Central memory CD8-positive, alpha-beta T cell (primary cell): ENCODE results near the gene TRIM25.
A peak's percentile ranks its signal among the peaks of the same experiment; 100 is the strongest.

Source experiments
- ATAC-seq: fragments of 150-1000 bp; cut with Tn5 transposase; replicated peaks from 2 replicates; pipeline ENCODE4 v1.10.0; 2022; ENCODE audit warnings: mild to moderate bottlenecking, moderate FRiP score, moderate number of reproducible peaks; ENCODE audit not compliant: poor library complexity, severe bottlenecking; ENCODE audit errors: extremely low read depth
- DNase-seq, 2 donors: peaks; one replicate each; pipeline ENCODE4 v3.0.0; 2021; ENCODE audit warnings: low spot score in 2 of 2
- H3K27ac Mint-ChIP-seq: one replicate; pipeline ENCODE4 v1.8.0; 2022; ENCODE audit warnings: low read depth, mild to moderate bottlenecking, moderate library complexity, mixed read lengths
- H3K27me3 Mint-ChIP-seq: one replicate; pipeline ENCODE4 v1.8.0; 2022; ENCODE audit warnings: mixed read lengths
- H3K36me3 Mint-ChIP-seq: one replicate; pipeline ENCODE4 v1.8.0; 2022; ENCODE audit warnings: mild to moderate bottlenecking, moderate library complexity, mixed read lengths; ENCODE audit not compliant: insufficient read depth
- H3K4me1 Mint-ChIP-seq: one replicate; pipeline ENCODE4 v1.8.0; 2022; ENCODE audit warnings: mixed read lengths
- H3K4me3 Mint-ChIP-seq: one replicate; pipeline ENCODE4 v1.8.0; 2022; ENCODE audit warnings: mild to moderate bottlenecking, moderate library complexity, mixed read lengths
- H3K9me3 Mint-ChIP-seq: one replicate; pipeline ENCODE4 v1.8.0; 2022; ENCODE audit warnings: mixed read lengths

The TRIM25 gene

DNA sequence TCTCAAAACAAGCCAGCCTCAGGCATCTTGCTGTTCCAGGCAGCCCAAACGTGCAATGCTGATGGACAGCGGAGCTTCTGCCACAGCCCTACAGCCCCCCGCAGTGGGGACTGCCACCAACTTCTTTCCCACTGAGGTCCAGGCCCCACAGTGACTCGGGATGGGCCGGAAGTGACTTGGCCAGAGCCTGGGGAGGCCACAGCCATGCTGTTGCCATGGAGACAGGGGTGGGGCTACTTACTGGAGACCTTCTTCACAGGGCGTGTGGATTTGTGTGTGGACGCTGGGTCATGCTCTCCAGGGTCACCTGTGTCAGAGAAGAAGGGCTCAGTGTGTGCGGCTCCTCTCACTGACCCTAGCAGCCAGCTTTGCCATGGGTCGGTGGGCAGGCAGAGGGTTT, 15.0 kb downstream of the TRIM25 start:
- H3K9me3 Mint-ChIP-seq = no peaks in the 10 kb centered on the region
- no peak overlapping the region for H3K27ac Mint-ChIP-seq
- DNase-seq = no peak
- H3K27me3 Mint-ChIP-seq = no peaks in the 10 kb centered on the region
- peaks cover 20% of the 10 kb centered on the region for H3K4me1 Mint-ChIP-seq
- no peak for ATAC-seq
- no peak overlapping the region for H3K4me3 Mint-ChIP-seq
- peaks cover 56% of the 10 kb centered on the region for H3K36me3 Mint-ChIP-seq

DNA sequence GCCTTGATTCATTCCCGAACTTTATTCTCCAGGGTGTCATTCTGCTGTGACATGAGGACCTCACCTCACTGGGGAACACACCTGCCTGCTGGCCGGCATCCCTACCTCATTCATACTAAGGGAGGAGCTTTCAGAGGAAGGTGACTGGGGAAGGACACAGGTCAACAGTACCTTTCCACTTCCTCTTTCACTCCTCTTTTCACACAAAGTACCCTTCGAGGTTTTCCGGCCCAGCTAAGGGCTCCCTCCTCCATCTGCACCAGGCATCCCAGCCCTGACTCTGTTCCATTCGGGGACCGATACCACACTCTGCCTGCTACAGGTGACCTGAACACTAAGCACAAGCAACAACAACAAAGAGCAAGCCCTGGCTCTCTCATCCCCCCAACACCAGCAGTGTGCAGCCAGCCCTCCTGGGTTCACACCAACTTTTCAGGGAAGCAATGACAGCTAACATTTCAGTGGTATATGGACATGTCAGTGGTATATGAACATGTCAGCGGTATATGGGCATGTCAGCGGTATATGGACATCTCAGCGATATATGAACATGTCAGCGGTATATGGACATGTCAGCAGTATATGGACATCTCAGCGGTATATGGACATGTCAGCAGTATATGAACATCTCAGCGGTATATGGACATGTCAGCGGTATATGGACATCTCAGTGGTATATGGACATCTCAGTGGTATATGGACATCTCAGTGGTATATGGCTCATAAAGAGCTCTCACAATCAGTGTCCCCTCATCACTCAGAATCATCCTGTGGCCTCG, 16.0 kb downstream of the TRIM25 start:
- H3K4me1 Mint-ChIP-seq = peaks cover 19% of the 10 kb centered on the region
- peak overlapping the region; percentile 17 for H3K27ac Mint-ChIP-seq
- H3K4me3 Mint-ChIP-seq = no peak overlapping the region
- no peaks in the 10 kb centered on the region for H3K27me3 Mint-ChIP-seq
- H3K36me3 Mint-ChIP-seq = peaks cover 56% of the 10 kb centered on the region
- no peaks in the 10 kb centered on the region for H3K9me3 Mint-ChIP-seq
- no peak for ATAC-seq
- no peak for DNase-seq

DNA sequence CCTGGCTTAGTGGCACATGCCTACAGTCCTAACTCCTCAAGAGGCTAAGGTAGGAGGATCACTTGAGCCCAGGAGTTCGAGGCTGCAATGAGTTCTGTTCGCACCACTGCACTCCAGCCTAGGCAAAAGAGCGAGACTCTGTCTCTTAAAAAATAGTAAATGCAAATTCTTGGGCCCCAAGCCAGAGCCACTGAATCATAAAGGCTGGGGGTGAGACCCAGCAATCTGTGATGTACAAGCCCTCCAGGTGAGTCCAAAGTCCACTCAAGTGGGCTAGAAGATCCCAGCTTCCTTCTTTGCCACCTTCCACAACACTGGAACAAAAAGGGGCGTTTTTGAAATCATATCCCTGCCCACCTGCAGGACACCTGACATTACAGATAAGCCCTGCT, 16.9 kb downstream of the TRIM25 start:
- ATAC-seq (no peak), DNase-seq (no peak)
- Mint-ChIP-seq H3K9me3 (no peaks in the 10 kb centered on the region), H3K27ac (peak overlapping the region; percentile 17), H3K4me3 (no peak overlapping the region), H3K36me3 (peaks cover 57% of the 10 kb centered on the region), H3K27me3 (no peaks in the 10 kb centered on the region), H3K4me1 (peaks cover 19% of the 10 kb centered on the region)

DNA sequence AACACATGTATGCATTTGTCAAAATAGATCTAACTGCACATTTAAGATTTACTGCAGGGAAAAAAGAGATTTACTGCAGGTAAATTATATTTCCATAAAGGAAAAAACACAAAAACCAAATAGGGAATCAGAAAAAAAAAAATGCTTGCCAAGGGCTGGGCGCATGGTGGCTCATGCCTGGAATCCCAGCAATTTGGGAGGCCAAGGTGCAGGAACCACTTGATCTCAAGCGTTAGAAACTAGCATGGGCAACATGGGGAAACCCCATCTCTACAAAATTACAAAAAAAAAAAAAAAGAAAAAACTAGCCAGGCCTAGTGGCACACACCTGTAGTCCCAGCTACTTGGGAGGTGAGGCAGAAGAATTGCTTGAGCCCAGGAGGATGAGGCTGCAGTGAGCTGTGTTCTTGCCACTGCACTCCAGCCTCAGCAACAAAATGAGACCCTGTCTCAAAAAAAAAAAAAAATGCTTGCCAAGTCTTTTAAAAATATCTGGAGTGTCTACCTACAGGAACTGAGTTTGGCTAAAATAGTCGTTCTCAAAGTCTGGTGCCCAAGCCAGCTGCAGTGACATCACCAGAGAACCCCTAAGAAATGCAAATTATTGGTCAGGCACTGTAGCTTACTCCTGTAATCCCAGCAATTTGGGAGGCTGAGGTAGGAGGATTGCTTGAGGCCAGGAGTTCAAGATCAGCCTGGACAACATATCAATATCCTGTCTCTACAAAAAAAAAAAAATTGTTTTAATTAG, 17.5 kb downstream of the TRIM25 start:
- Mint-ChIP-seq H3K9me3 (no peaks in the 10 kb centered on the region), H3K27me3 (no peaks in the 10 kb centered on the region), H3K27ac (no peak overlapping the region), H3K4me3 (no peak overlapping the region), H3K36me3 (peaks cover 51% of the 10 kb centered on the region), H3K4me1 (peaks cover 19% of the 10 kb centered on the region)
- no peak for ATAC-seq
- DNase-seq = no peak

DNA sequence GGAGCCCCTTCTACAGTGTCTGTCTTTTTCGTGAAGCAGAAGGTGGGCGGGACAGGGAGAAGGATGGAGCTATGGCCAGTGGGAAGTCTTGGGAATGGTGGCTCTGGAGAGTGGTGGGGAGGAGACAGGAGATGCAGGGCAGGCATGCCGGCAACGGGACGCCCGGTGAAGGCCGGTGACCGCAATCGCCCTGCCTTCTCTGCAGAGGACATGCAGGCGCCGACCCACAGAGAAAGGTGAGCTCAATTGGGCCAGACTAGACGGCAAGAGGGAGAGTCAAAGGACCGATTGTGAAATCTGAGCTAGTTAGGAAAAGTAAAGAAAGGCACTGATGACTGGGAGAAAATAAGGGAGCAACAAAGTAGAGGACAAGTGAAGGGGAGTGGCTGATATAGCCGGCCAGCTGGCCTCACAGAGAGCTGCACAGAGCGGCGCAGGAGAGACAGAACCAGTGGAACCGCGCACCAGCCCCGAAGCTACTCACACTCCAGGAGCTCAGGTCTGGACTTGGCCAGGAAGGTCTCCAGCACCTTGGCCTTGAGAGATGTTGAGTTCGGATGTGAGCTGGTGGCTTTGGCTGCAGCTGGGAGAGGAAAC, 18.9 kb downstream of the TRIM25 start:
- Mint-ChIP-seq H3K27me3 (no peaks in the 10 kb centered on the region), H3K36me3 (peaks cover 44% of the 10 kb centered on the region), H3K4me3 (no peak overlapping the region), H3K27ac (peak overlapping the region; percentile 71), H3K9me3 (no peaks in the 10 kb centered on the region), H3K4me1 (peaks cover 19% of the 10 kb centered on the region)
- DNase-seq (no peak), ATAC-seq (no peak)

DNA sequence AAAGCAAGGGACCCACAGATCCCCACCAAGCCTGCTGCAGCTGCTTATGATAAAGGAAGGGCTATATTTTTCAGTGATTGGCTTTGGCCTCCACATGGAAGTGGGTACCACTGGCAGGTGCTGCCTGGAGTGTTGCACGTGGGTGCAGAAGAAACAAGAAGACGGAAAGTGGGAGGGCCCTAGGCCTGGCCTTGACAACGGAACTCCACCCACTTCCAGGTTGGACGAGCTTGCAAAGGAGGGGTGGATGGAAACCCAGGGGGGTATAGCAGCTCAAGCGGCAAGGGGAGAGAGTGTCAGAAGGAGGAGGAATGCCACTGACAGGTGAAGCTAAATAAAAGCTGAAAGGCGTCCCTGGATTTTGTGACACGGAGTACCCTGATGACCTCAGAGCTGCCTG, 20.3 kb downstream of the TRIM25 start:
- Mint-ChIP-seq H3K4me1 (peaks cover 14% of the 10 kb centered on the region), H3K27ac (no peak overlapping the region), H3K4me3 (no peak overlapping the region), H3K9me3 (no peaks in the 10 kb centered on the region), H3K27me3 (no peaks in the 10 kb centered on the region), H3K36me3 (peaks cover 33% of the 10 kb centered on the region)
- ATAC-seq (no peak), DNase-seq (no peak)

DNA sequence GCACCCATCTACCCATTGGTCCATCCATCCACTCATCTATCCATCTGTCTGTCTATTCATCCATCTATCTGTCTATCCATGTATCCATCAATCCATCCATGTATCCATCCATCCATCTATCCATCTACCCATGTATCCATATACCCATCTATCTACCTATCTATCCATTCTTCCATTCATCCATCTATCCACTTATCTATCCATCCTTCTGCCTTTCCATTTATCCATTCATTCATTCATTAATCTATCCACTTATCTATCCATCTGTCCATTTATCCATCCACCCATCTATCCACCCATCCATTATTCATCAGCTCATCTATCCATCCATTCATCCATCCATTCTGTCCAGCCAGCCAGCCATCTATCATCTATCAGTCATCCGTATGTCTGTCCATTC, 21.5 kb downstream of the TRIM25 start:
- no peak overlapping the region for H3K27ac Mint-ChIP-seq
- DNase-seq (no peak), ATAC-seq (no peak)
- no peaks in the 10 kb centered on the region for H3K9me3 Mint-ChIP-seq
- peaks cover 2% of the 10 kb centered on the region for H3K4me1 Mint-ChIP-seq
- no peaks in the 10 kb centered on the region for H3K27me3 Mint-ChIP-seq
- no peak overlapping the region for H3K4me3 Mint-ChIP-seq
- H3K36me3 Mint-ChIP-seq = peaks cover 27% of the 10 kb centered on the region

DNA sequence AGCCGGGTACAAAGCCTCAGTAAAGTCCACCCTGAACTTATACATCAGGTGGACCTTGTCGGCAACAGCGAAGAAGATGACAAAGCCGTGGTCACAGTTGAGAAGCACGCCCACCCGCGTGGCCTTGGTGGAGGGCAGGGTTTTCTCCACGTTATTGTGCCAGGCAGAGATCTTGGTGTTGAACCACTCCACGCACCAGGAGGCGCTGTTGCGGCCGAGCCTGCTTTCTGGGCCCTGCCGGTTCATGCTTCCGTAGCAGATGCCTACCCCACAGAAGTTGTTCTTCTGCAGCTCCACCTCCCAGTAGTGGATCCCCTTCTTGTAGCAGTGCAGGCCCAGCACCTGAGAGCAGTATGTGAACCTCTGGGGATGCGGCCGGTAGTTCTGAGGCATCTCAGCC, 22.1 kb downstream of the TRIM25 start:
- peak; percentile 30 to 32 for DNase-seq

DNA sequence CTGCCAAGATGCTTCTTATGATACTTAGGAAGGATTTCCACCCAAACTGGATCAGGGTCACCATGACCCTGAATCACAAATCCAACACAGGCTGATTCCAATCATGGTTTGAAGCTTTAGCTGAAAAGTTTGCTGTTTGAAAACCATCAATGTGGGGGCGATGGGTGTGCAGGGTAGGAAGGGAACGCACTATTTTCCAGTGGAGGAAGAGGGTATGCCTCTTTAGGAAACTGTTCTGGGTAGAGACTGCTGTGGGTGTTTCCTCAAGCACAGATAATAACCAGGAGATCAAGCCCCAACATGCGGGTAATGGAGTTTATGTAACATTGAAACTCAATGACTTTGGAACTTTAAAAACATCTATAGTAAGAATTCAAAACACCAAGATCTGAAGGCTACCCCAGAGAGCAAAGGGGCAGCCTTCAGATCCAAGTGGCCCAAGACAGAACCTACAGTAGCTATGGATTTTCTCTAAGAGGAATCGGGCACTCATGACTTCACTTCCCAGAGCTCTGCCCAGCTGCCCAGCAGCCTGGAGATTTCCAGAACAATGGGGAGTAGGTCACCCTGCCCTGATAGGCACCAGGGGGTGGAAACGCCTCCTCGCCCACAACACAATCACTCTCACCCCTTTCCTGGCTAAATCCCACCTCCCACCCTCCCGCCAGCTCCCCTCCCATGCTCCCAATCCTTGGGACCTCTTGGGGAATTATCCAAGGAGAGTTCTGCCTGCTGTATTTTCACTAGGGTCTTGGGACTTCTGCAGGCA, 22.8 kb downstream of the TRIM25 start:
- H3K27ac Mint-ChIP-seq = no peak overlapping the region
- ATAC-seq (no peak), DNase-seq (no peak)
- H3K27me3 Mint-ChIP-seq = no peaks in the 10 kb centered on the region
- H3K9me3 Mint-ChIP-seq = no peaks in the 10 kb centered on the region
- H3K4me1 Mint-ChIP-seq = peaks cover 5% of the 10 kb centered on the region
- no peak overlapping the region for H3K4me3 Mint-ChIP-seq
- peaks cover 26% of the 10 kb centered on the region for H3K36me3 Mint-ChIP-seq

More for the DNA sequence above, 22.1 kb downstream of the TRIM25 start:
- Mint-ChIP-seq H3K4me1 (no peaks in the 10 kb centered on the region), H3K9me3 (no peaks in the 10 kb centered on the region), H3K27me3 (no peaks in the 10 kb centered on the region), H3K27ac (no peak overlapping the region), H3K4me3 (no peak overlapping the region), H3K36me3 (peaks cover 29% of the 10 kb centered on the region)
- ATAC-seq = peak; percentile 46

DNA sequence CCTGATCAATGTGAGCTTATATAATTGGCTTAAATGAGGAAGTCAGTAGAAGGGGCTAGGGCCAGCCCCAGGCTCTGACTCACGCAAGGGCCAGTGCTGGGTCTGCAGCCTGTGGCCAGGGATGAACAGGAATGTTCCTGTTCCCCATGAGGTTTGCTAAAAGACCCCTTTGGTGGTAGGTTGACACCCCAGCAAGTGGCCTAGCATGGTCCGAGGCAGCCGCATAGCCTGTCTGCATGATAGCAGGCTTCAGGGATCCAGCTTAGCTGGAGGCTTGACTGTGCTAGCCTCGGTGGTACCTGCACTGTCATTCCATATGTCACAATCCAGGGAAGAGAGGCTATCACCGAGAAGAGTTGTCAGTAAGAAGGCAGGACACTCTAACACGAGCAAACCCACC, 23.5 kb downstream of the TRIM25 start:
- DNase-seq (no peak), ATAC-seq (no peak)
- peaks cover 27% of the 10 kb centered on the region for H3K36me3 Mint-ChIP-seq
- peaks cover 5% of the 10 kb centered on the region for H3K4me1 Mint-ChIP-seq
- H3K4me3 Mint-ChIP-seq = no peak overlapping the region
- no peaks in the 10 kb centered on the region for H3K9me3 Mint-ChIP-seq
- no peak overlapping the region for H3K27ac Mint-ChIP-seq
- no peaks in the 10 kb centered on the region for H3K27me3 Mint-ChIP-seq

DNA sequence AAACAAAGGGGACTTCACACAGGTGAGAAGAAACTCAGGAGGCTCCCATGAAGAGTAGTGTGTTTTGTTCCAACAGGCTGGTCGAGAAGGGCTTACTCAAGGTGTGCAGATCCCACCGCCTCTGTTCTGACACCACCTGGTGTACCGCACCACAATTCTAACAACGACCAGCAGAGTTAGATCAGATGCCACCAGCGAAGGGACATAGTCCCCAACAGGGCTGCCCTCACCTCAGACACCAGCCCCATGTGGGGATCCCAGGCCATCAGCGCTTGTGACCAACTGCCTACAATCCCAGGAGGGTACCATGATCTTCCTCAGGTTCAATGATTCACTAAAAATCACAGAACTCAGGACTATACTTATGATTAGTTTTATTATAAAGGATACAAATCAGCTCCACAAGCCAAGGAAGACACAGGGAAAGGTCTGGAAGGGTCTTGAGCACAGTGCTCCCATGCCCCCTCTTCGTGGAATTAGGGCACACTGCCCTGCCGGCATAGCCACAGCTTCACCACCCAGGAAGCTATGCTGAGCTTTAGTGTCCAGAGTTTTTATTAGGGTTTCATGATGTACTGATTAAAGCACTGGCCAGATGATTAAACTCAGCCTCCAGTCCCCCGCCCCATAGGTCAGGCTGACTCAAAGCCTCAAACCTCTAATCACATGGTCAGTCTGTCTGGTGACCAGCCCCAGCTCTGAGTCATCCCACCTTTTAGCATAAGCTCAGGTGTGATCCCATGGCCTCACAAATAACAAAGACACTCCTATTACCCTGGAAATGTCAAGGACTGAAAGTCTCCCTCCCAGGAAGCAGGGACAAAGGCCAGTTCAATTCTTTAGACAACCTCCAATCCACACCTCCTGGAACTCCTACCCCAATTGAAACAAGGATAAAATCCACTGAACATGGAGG, 26.0 kb downstream of the TRIM25 start:
- Mint-ChIP-seq H3K9me3 (no peaks in the 10 kb centered on the region), H3K36me3 (peaks cover 14% of the 10 kb centered on the region), H3K4me1 (peaks cover 5% of the 10 kb centered on the region), H3K27me3 (no peaks in the 10 kb centered on the region), H3K4me3 (no peak overlapping the region), H3K27ac (no peak overlapping the region)
- DNase-seq (no peak), ATAC-seq (no peak)

DNA sequence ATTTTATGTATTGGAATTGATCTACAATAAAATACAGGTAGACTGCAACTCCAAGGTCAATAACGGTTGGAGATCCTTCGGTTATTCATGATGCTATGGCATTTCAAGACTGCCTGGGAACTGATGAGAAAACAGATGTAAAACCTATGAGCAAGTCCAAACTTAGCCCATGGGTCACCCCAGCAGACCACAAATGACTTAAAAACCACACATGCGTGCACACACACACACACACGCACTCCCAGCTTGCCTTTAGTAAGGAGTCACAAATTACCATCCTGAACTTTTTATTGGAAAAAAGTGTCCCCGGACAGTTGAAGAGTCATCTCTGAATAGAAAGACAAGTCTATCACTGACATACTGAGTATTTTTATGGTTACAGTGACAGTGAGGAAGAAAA, 26.7 kb downstream of the TRIM25 start:
- ATAC-seq (no peak), DNase-seq (no peak)
- peaks cover 7% of the 10 kb centered on the region for H3K36me3 Mint-ChIP-seq
- no peaks in the 10 kb centered on the region for H3K27me3 Mint-ChIP-seq
- peaks cover 5% of the 10 kb centered on the region for H3K4me1 Mint-ChIP-seq
- no peaks in the 10 kb centered on the region for H3K9me3 Mint-ChIP-seq
- no peak overlapping the region for H3K4me3 Mint-ChIP-seq
- H3K27ac Mint-ChIP-seq = no peak overlapping the region
